GM12878 (cell line): ENCODE data around the gene FGFR1OP2.

Experiments
- CTCF ChIP-seq, 3 experiments: IDR thresholded peaks in 2 of 3; conservative IDR thresholded peaks in 1 of 3; 2 replicates each; pipeline ENCODE4 v1.5.1; 2011; ENCODE audit warnings: low read depth in 3 of 3, low read length in 3 of 3, mild to moderate bottlenecking in 3 of 3, control low read depth in 2 of 3, moderate library complexity in 2 of 3, inconsistent platforms in 1 of 3, mixed read lengths in 1 of 3; ENCODE audit not compliant: control insufficient read depth in 2 of 3, insufficient read depth in 1 of 3; ENCODE audit errors: extremely low read depth in 1 of 3
- TF ChIP-seq, protein P1 (sequence below): fragments of 450-650 bp; IDR thresholded peaks from 2 replicates; pipeline ENCODE4 v1.6.1; 2017; ENCODE audit warnings: mild to moderate bottlenecking, moderate library complexity

GRCh38 chr12:26936559-26937442 lies 1.5 kb upstream of the FGFR1OP2 start:
- TF ChIP-seq, protein P1, sequence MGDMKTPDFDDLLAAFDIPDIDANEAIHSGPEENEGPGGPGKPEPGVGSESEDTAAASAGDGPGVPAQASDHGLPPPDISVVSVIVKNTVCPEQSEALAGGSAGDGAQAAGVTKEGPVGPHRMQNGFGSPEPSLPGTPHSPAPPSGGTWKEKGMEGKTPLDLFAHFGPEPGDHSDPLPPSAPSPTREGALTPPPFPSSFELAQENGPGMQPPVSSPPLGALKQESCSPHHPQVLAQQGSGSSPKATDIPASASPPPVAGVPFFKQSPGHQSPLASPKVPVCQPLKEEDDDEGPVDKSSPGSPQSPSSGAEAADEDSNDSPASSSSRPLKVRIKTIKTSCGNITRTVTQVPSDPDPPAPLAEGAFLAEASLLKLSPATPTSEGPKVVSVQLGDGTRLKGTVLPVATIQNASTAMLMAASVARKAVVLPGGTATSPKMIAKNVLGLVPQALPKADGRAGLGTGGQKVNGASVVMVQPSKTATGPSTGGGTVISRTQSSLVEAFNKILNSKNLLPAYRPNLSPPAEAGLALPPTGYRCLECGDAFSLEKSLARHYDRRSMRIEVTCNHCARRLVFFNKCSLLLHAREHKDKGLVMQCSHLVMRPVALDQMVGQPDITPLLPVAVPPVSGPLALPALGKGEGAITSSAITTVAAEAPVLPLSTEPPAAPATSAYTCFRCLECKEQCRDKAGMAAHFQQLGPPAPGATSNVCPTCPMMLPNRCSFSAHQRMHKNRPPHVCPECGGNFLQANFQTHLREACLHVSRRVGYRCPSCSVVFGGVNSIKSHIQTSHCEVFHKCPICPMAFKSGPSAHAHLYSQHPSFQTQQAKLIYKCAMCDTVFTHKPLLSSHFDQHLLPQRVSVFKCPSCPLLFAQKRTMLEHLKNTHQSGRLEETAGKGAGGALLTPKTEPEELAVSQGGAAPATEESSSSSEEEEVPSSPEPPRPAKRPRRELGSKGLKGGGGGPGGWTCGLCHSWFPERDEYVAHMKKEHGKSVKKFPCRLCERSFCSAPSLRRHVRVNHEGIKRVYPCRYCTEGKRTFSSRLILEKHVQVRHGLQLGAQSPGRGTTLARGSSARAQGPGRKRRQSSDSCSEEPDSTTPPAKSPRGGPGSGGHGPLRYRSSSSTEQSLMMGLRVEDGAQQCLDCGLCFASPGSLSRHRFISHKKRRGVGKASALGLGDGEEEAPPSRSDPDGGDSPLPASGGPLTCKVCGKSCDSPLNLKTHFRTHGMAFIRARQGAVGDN: no peak
- TF ChIP-seq CTCF (IDR thresholded peaks at IDR 0.05 in 2 of 3, conservative IDR thresholded peaks at IDR 0.05 in 1 of 3; ENCODE audit: control insufficient read depth in 2 of 3, extremely low read depth in 1 of 3, insufficient read depth in 1 of 3, low read depth in 3 of 3, low read length in 3 of 3): no peak
